Measurements from ENCODE around the gene LRP2. TPM values are rescaled to one million over a fixed set of nuclear protein-coding genes. Genes with fewer than 3 reads are reported as not detected.

Gene LRP2
- polyA plus RNA-seq, 2 of the 4 experiments (the other 2 are of a cell fraction): 0.04 TPM; not detected in 1

GRCh38 chr2:169082995-169083394 lies 279.3 kb downstream of the LRP2 start:
- no peak overlapping the region for H3K4me3 ChIP-seq
- ATAC-seq: no peak
- TF ChIP-seq KDM1A (IDR thresholded peaks at IDR 0.05; ENCODE audit: low read depth) (no peak), BCL3 (IDR thresholded peaks at IDR 0.05) (no peak), HOXB13 (CRISPR knock-in tag; IDR thresholded peaks at IDR 0.05; ENCODE audit: low read depth) (no peak), NFE2L2 (conservative IDR thresholded peaks at IDR 0.05; ENCODE audit: low read length) (no peak), ATOH8 (CRISPR knock-in tag; IDR thresholded peaks at IDR 0.05; ENCODE audit: low read depth) (no peak), FOSB (CRISPR knock-in tag; IDR thresholded peaks at IDR 0.05) (no peak)

GRCh38 chr2:169081551-169081950 lies 280.8 kb downstream of the LRP2 start:
- 60% methylated on average over 5 of the region's 5 CpGs for WGBS (ENCODE audit: missing lambda C conversion rate)
- no peak for FAIRE-seq
- Histone ChIP-seq H3K4me1 (no peaks in the 10 kb centered on the region), H3K4me3 (no peak overlapping the region), H3K4me2 (no peak overlapping the region), H3K27ac (no peak overlapping the region), H3K9me3 (peaks cover 7% of the 10 kb centered on the region; the same call in 1 of the 3 replicates)
- CTCF ChIA-PET: interaction anchor here (1.2 kb wide), 1 partner anchor 28 kb away, joined by 3 read pairs; no protein-coding TSS in a partner anchor
- TF ChIP-seq HOXB13 (CRISPR knock-in tag; IDR thresholded peaks at IDR 0.05; ENCODE audit: low read depth) (no peak), NR3C1 (IDR thresholded peaks at IDR 0.05) (no peak)
- no peak for DNase-seq (ENCODE audit: low read depth in 1 of 2, low spot score in 1 of 2)
- no peak for ATAC-seq
- POLR2A ChIA-PET: no interaction called here

More at GRCh38 chr2:169082995-169083394, 279.3 kb downstream of the LRP2 start:
- no peak for DNase-seq (ENCODE audit: low read depth in 1 of 2, low spot score in 1 of 2)
- Histone ChIP-seq H3K9me3 (peaks cover 7% of the 10 kb centered on the region; the same call in 1 of the 3 replicates), H3K4me1 (no peaks in the 10 kb centered on the region), H3K4me2 (no peak overlapping the region), H3K27ac (no peak overlapping the region)
- no peak for FAIRE-seq
- ChIA-PET POLR2A (no interaction called here), CTCF (no interaction called here)
- WGBS (ENCODE audit: missing lambda C conversion rate): 57% methylated on average over 4 of the region's 4 CpGs

- no peak for FAIRE-seq
- TF ChIP-seq JUNB (IDR thresholded peaks at IDR 0.05) (no peak), FOXS1 (CRISPR knock-in tag; IDR thresholded peaks at IDR 0.05) (no peak)
- no peak overlapping the region for H3K27ac ChIP-seq
- DNase-seq (ENCODE audit: low read depth in 1 of 2, low spot score in 1 of 2): no peak
- H3K4me2 ChIP-seq: no peak overlapping the region
- no peaks in the 10 kb centered on the region for H3K4me1 ChIP-seq
- peaks cover 4% of the 10 kb centered on the region; the same call in 1 of the 3 replicates for H3K9me3 ChIP-seq
- ChIA-PET POLR2A (no interaction called here), CTCF (no interaction called here)
- WGBS (ENCODE audit: missing lambda C conversion rate): 49% methylated on average over 2 of the region's 2 CpGs
- no peak overlapping the region for H3K4me3 ChIP-seq
- no peak for ATAC-seq
Measured at GRCh38 chr2:169080250-169081069, 281.9 kb downstream of the LRP2 start.

- FAIRE-seq: no peak
- DNase-seq (ENCODE audit: low read depth in 1 of 2, low spot score in 1 of 2): no peak
- no peak for ATAC-seq
- Histone ChIP-seq H3K4me1 (no peaks in the 10 kb centered on the region), H3K4me3 (no peak overlapping the region), H3K4me2 (no peak overlapping the region), H3K27ac (no peak overlapping the region), H3K9me3 (no peaks in the 10 kb centered on the region)
- POLR2A ChIA-PET: no interaction called here
- no peak for TF ChIP-seq NPAS2 (CRISPR knock-in tag; IDR thresholded peaks at IDR 0.05; ENCODE audit: borderline replicate concordance)
- TF ChIP-seq REST (IDR thresholded peaks at IDR 0.05): no peak
- TF ChIP-seq SREBF2 (IDR thresholded peaks at IDR 0.05): no peak
- no peak for TF ChIP-seq HMGXB4 (CRISPR knock-in tag; IDR thresholded peaks at IDR 0.05; ENCODE audit: borderline replicate concordance)
- TF ChIP-seq E2F6 (IDR thresholded peaks at IDR 0.05; ENCODE audit: borderline replicate concordance, low read depth): no peak
- 0% methylated on average over 2 of the region's 2 CpGs for WGBS (ENCODE audit: missing lambda C conversion rate)
- CTCF ChIA-PET: interaction anchor here (1.6 kb wide), 1 partner anchor 15 kb away, joined by 3 read pairs; no protein-coding TSS in a partner anchor
Measured at GRCh38 chr2:169077674-169078240, 284.6 kb downstream of the LRP2 start.
